A549 (cell line): ENCODE data around the gene KAT6B.

Experiments
- BHLHE40 ChIP-seq: IDR thresholded peaks from 2 replicates; pipeline ENCODE4 v1.6.1; 2012; ENCODE audit warnings: low read depth, low read length, inconsistent platforms
- CHD2 ChIP-seq: fragments of 150-350 bp; IDR thresholded peaks from 2 replicates; pipeline ENCODE4 v1.6.1; 2014; ENCODE audit warnings: low read length; ENCODE audit not compliant: partially characterized antibody
- EHMT2 ChIP-seq: fragments of 200-600 bp; sonication (generic); IDR thresholded peaks from 2 replicates; pipeline ENCODE4 v1.6.1; 2016; ENCODE audit warnings: antibody characterized with exemption, low read depth, mild to moderate bottlenecking, moderate library complexity
- EP300 ChIP-seq, 2 experiments: fragments of >200 bp; sonication (Bioruptor Twin); formaldehyde crosslinking; IDR thresholded peaks; 2 replicates in 1 of 2; 3 replicates in 1 of 2; pipeline ENCODE4 v1.6.1; 2016 to 2017
- ESRRA ChIP-seq: fragments of 150-350 bp; IDR thresholded peaks from 2 replicates; pipeline ENCODE4 v1.6.1; 2014; ENCODE audit warnings: mild to moderate bottlenecking, low read length, borderline replicate concordance
- NR3C1 ChIP-seq: fragments of >200 bp; sonication (Bioruptor Twin); formaldehyde crosslinking; IDR thresholded peaks from 3 replicates; pipeline ENCODE4 v1.6.1; 2017
- POLR2A ChIP-seq: IDR thresholded peaks from 2 replicates; pipeline ENCODE4 v1.6.1; 2012; ENCODE audit warnings: mild to moderate bottlenecking, low read length
- POLR2AphosphoS2 ChIP-seq: conservative IDR thresholded peaks from 2 replicates; pipeline ENCODE4 v1.6.1; 2012; ENCODE audit warnings: low read length, improper control_type of control experiment, inconsistent platforms
- RFX5 ChIP-seq: fragments of 450-650 bp; IDR thresholded peaks from 2 replicates; pipeline ENCODE4 v1.7.1; 2014; ENCODE audit warnings: antibody characterized with exemption, mild to moderate bottlenecking, moderate library complexity
- ZC3H11A ChIP-seq: fragments of 450-650 bp; IDR thresholded peaks from 2 replicates; pipeline ENCODE4 v1.6.1; 2014; ENCODE audit warnings: antibody characterized with exemption, mild to moderate bottlenecking
- TF ChIP-seq, protein P1 (sequence below): fragments of 450-650 bp; IDR thresholded peaks from 2 replicates; pipeline ENCODE4 v1.6.1; 2014; ENCODE audit warnings: antibody characterized with exemption
- TF ChIP-seq, protein P2 (sequence below): fragments of >200 bp; sonication (Bioruptor Twin); formaldehyde crosslinking; IDR thresholded peaks from 3 replicates; pipeline ENCODE4 v1.5.1; 2016
- TF ChIP-seq, protein P3 (sequence below): fragments of 150-350 bp; IDR thresholded peaks from 2 replicates; pipeline ENCODE4 v1.6.1; 2014; ENCODE audit warnings: low read depth, mild to moderate bottlenecking, low read length
- TF ChIP-seq, protein P4 (sequence below): IDR thresholded peaks from 2 replicates; pipeline ENCODE4 v1.6.1; 2012

DNA sequence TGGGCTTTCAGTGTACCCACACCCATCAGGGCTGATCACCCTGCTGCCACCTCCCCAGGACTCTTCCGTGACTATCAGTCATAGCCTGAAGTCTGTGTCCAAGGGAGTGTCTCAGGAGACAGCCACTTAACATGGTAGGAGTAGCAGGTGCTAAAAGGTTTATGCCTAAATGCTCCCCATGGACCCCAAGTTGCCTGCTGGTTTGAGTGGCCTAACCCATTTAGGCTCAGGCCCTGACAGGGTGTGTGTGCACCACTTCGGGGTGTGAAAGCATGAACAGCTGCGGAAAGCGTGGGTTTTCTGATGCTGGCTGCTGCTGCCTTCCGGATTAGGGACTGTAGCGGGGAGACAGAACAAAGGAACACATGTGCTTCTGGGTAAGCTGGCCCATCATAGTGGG, 191.9 kb downstream of the KAT6B start:
- TF ChIP-seq, protein P1, sequence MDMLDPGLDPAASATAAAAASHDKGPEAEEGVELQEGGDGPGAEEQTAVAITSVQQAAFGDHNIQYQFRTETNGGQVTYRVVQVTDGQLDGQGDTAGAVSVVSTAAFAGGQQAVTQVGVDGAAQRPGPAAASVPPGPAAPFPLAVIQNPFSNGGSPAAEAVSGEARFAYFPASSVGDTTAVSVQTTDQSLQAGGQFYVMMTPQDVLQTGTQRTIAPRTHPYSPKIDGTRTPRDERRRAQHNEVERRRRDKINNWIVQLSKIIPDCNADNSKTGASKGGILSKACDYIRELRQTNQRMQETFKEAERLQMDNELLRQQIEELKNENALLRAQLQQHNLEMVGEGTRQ, result no peak
- TF ChIP-seq RFX5, result no peak
- no peak for TF ChIP-seq POLR2A
- TF ChIP-seq NR3C1, result no peak
- no peak for TF ChIP-seq ESRRA
- TF ChIP-seq EP300 (IDR thresholded peaks at IDR 0.05), result no peak
- TF ChIP-seq, protein P2, sequence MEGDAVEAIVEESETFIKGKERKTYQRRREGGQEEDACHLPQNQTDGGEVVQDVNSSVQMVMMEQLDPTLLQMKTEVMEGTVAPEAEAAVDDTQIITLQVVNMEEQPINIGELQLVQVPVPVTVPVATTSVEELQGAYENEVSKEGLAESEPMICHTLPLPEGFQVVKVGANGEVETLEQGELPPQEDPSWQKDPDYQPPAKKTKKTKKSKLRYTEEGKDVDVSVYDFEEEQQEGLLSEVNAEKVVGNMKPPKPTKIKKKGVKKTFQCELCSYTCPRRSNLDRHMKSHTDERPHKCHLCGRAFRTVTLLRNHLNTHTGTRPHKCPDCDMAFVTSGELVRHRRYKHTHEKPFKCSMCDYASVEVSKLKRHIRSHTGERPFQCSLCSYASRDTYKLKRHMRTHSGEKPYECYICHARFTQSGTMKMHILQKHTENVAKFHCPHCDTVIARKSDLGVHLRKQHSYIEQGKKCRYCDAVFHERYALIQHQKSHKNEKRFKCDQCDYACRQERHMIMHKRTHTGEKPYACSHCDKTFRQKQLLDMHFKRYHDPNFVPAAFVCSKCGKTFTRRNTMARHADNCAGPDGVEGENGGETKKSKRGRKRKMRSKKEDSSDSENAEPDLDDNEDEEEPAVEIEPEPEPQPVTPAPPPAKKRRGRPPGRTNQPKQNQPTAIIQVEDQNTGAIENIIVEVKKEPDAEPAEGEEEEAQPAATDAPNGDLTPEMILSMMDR, result no peak
- no peak for TF ChIP-seq ZC3H11A
- TF ChIP-seq BHLHE40, result no peak
- TF ChIP-seq, protein P3, sequence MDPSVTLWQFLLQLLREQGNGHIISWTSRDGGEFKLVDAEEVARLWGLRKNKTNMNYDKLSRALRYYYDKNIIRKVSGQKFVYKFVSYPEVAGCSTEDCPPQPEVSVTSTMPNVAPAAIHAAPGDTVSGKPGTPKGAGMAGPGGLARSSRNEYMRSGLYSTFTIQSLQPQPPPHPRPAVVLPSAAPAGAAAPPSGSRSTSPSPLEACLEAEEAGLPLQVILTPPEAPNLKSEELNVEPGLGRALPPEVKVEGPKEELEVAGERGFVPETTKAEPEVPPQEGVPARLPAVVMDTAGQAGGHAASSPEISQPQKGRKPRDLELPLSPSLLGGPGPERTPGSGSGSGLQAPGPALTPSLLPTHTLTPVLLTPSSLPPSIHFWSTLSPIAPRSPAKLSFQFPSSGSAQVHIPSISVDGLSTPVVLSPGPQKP, result no peak
- no peak for TF ChIP-seq EHMT2
- TF ChIP-seq POLR2AphosphoS2, result no peak
- no peak for TF ChIP-seq CHD2
- TF ChIP-seq, protein P4, sequence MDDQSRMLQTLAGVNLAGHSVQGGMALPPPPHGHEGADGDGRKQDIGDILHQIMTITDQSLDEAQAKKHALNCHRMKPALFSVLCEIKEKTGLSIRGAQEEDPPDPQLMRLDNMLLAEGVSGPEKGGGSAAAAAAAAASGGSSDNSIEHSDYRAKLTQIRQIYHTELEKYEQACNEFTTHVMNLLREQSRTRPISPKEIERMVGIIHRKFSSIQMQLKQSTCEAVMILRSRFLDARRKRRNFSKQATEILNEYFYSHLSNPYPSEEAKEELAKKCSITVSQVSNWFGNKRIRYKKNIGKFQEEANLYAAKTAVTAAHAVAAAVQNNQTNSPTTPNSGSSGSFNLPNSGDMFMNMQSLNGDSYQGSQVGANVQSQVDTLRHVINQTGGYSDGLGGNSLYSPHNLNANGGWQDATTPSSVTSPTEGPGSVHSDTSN, result no peak
